OCI-LY1 (cell line): ENCODE data around the gene PER1.

ENCODE experiments used
- H2AFZ ChIP-seq: fragments of 200-600 bp; sonication (generic), shearing (Covaris generic); 2 replicates; pipeline ENCODE4 v1.6.0; 2014; ENCODE audit warnings: antibody characterized with exemption, mild to moderate bottlenecking, low read length
- H3F3A ChIP-seq: fragments of 200-600 bp; sonication (generic), shearing (Covaris generic); 2 replicates; pipeline ENCODE4 v1.6.0; 2014; ENCODE audit warnings: mild to moderate bottlenecking, antibody characterized with exemption, low read length, moderate library complexity; ENCODE audit not compliant: insufficient read depth
- H3K27ac ChIP-seq: fragments of 200-600 bp; sonication (generic); 2 replicates; pipeline ENCODE4 v1.5.1; 2014; ENCODE audit warnings: low read length, mixed run types, mild to moderate bottlenecking, low read depth; ENCODE audit not compliant: poor library complexity, severe bottlenecking
- H3K27me3 ChIP-seq: fragments of 200-600 bp; sonication (generic); 2 replicates; pipeline ENCODE4 v1.6.0; 2014; ENCODE audit warnings: antibody characterized with exemption, mild to moderate bottlenecking, low read length, moderate library complexity; ENCODE audit not compliant: insufficient read depth
- H3K36me3 ChIP-seq: fragments of 200-600 bp; sonication (generic); 2 replicates; pipeline ENCODE4 v1.6.1; 2014; ENCODE audit warnings: mild to moderate bottlenecking, antibody characterized with exemption, low read length, moderate library complexity, mixed read lengths; ENCODE audit not compliant: insufficient read depth
- H3K4me1 ChIP-seq: fragments of 200-600 bp; sonication (generic); 2 replicates; pipeline ENCODE4 v1.5.1; 2014; ENCODE audit warnings: mild to moderate bottlenecking, low read length, moderate library complexity; ENCODE audit not compliant: insufficient read depth, severe bottlenecking
- H3K4me2 ChIP-seq: fragments of 200-600 bp; sonication (generic), shearing (Covaris generic); 2 replicates; pipeline ENCODE4 v1.6.1; 2014; ENCODE audit warnings: low read length
- H3K4me3 ChIP-seq: fragments of 200-600 bp; sonication (generic); 2 replicates; pipeline ENCODE4 v1.5.1; 2014; ENCODE audit warnings: low read length, low read depth, mild to moderate bottlenecking, mixed read lengths; ENCODE audit not compliant: poor library complexity, severe bottlenecking
- H3K79me2 ChIP-seq: fragments of 200-600 bp; shearing (Covaris generic); 2 replicates; pipeline ENCODE4 v1.6.1; 2016; ENCODE audit warnings: mixed run types, low read length, mixed read lengths; ENCODE audit not compliant: insufficient read depth
- H3K9ac ChIP-seq: fragments of 200-600 bp; sonication (generic), shearing (Covaris generic); 2 replicates; pipeline ENCODE4 v1.6.1; 2014; ENCODE audit warnings: mild to moderate bottlenecking, low read length, mixed read lengths
- H3K9me2 ChIP-seq: fragments of 200-600 bp; sonication (generic), shearing (Covaris generic); 2 replicates; pipeline ENCODE4 v1.6.1; 2014; ENCODE audit warnings: low read depth, mild to moderate bottlenecking, low read length, mixed read lengths
- H3K9me3 ChIP-seq: fragments of 200-600 bp; shearing (Covaris generic); 2 replicates; pipeline ENCODE4 v1.6.1; 2014; ENCODE audit warnings: low read length, mixed read lengths
- H4K20me1 ChIP-seq: fragments of 200-600 bp; sonication (generic), shearing (Covaris generic); 2 replicates; pipeline ENCODE4 v1.6.0; 2016; ENCODE audit warnings: mild to moderate bottlenecking, low read length; ENCODE audit not compliant: insufficient read depth
- EZH2 ChIP-seq: fragments of 200-600 bp; sonication (generic), shearing (Covaris generic); IDR thresholded peaks from 2 replicates; pipeline ENCODE4 v1.8.0; 2017; ENCODE audit warnings: borderline replicate concordance, mixed run types, mild to moderate bottlenecking, antibody characterized with exemption, low read length, moderate library complexity, mixed read lengths
- TF ChIP-seq, protein P1 (sequence below): fragments of 200-600 bp; sonication (generic), shearing (Covaris generic); IDR thresholded peaks from 2 replicates; pipeline ENCODE4 v1.5.1; 2017; ENCODE audit warnings: mild to moderate bottlenecking, antibody characterized with exemption, low read length, moderate library complexity, mixed read lengths

Gene PER1

DNA sequence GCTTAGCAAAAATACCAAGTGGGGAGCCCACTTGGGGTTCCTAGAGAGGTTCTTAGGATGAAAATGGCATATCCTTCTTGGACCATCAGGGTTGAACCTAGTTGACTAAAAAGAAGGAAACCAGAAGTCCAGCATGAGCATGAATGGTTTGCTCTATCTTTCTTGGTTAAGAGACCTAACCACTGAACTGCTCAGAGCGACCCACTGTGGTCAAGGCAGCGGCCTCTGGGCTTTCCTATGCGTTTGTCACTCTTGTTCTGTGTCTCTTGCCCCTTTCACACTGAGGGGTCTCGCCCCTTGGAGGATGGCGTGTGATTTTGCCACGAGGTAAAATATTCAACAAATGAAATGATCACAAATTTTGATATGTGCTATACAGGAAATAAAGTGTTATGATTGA, 38.3 kb upstream of the PER1 start:
- Histone ChIP-seq H3K9me3 (no peaks in the 10 kb centered on the region), H3K36me3 (no peaks in the 10 kb centered on the region), H3K9me2 (no peaks in the 10 kb centered on the region), H3K27me3 (no peaks in the 10 kb centered on the region), H4K20me1 (no peaks in the 10 kb centered on the region), H3K4me2 (peak overlapping the region; percentile 68), H3F3A (peaks cover 13% of the 10 kb centered on the region; the same call in 1 of the 2 replicates), H3K4me3 (peak overlapping the region; percentile 80), H3K9ac (peak overlapping the region; percentile 36; the same call in 1 of the 2 replicates), H2AFZ (no peak overlapping the region), H3K79me2 (no peaks in the 10 kb centered on the region), H3K4me1 (peaks cover 43% of the 10 kb centered on the region), H3K27ac (peak overlapping the region; percentile 82)
- TF ChIP-seq EZH2 = no peak
- TF ChIP-seq, protein P1, sequence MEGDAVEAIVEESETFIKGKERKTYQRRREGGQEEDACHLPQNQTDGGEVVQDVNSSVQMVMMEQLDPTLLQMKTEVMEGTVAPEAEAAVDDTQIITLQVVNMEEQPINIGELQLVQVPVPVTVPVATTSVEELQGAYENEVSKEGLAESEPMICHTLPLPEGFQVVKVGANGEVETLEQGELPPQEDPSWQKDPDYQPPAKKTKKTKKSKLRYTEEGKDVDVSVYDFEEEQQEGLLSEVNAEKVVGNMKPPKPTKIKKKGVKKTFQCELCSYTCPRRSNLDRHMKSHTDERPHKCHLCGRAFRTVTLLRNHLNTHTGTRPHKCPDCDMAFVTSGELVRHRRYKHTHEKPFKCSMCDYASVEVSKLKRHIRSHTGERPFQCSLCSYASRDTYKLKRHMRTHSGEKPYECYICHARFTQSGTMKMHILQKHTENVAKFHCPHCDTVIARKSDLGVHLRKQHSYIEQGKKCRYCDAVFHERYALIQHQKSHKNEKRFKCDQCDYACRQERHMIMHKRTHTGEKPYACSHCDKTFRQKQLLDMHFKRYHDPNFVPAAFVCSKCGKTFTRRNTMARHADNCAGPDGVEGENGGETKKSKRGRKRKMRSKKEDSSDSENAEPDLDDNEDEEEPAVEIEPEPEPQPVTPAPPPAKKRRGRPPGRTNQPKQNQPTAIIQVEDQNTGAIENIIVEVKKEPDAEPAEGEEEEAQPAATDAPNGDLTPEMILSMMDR = no peak; the same call in 1 of the 2 replicates

DNA sequence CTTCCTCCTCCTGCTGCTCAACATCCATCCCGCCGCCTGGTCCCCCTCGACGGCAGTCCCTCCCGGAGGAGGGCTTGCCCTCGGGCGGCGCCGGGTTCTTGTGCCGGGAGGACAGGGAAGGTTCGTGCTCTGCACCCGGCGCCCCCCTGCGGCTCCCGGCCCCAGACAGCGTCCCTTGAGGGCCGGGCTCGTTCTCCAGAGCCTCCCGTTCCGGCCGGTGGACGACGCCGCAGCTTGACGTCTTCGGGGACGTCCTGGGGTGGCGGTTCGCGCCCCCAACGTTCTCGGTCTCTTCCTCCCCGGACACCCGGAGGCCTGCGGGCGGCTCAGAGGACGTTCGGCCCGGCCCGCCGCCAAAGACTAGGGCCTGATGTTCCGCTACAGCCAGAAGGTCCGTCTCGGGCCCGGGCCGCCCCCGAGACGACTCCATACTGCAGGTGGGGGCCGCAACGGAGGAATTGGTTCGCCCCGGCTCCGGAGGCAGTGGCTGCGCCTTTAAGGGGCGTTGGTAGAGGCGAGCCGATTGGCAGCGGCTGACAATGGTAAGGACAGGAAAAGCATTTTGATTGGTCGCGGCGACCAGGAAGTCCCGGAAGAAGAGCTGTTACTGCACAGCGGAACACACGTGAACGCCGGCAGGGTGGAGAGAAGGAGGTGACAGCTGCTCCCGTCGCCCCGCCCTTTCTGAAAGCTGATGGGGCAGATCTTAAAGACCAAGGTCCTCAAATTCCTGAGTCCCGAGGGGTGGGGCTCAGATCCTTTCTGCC, 37.7 kb upstream of the PER1 start, which contains the start of gene BORCS6:
Gene BORCS6 (minus strand): TSS at position 470 of the 767 bp plus-strand sequence. CDS start 40 bp downstream, at position 430.
- Histone ChIP-seq H2AFZ (no peak within 1 kb of the TSS), H3K4me1 (peaks cover 43% of the 10 kb centered on the region), H4K20me1 (no peaks in the 10 kb centered on the region), H3F3A (peaks cover 13% of the 10 kb centered on the region; the same call in 1 of the 2 replicates), H3K4me2 (peak within 1 kb of the TSS; percentile 96), H3K9ac (peak within 1 kb of the TSS; percentile 78), H3K9me3 (no peaks in the 10 kb centered on the region), H3K9me2 (no peaks in the 10 kb centered on the region), H3K79me2 (no peaks in the 10 kb centered on the region), H3K36me3 (no peaks in the 10 kb centered on the region), H3K27me3 (no peaks in the 10 kb centered on the region), H3K4me3 (peak within 1 kb of the TSS; percentile 80), H3K27ac (peak within 1 kb of the TSS; percentile 82)
- TF ChIP-seq, protein P1 = peak; percentile 21; the same call in 1 of the 2 replicates
- TF ChIP-seq EZH2 = no peak

DNA sequence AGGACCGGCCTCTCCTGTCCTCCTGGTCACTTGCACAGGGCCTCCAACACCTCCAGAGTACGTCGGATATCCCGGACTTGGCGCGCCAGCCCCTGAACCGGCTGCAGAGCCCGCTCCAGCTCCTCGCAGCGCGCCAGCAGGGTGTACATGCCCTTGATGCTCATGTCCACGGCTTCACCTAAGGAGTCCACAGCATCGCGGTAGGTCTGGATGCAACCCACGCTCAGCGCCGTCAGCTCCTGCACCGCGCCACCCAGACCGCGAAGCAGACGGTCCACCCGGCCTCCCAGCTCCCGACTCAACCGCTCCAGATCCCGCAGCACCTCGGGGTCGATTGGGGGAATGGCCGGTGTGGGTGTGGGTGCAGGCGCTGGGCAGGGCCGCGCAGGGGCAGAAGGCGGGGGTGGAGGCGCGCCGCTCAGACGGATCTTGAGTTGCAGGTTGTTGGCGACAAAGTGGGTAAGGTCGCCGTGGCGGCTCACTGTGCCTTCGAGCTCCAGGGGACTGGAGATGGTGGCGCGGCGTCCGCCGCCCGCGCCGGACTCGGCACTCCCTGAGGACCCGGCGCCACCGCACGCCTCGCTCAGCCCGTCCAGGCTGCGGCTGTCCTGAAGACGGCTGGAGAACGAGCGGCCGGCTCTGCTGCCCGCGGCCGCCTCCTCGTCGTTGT, 37.0 kb upstream of the PER1 start:
- Histone ChIP-seq H3K27me3 (no peaks in the 10 kb centered on the region), H3K9ac (peak overlapping the region; percentile 78), H3F3A (peaks cover 13% of the 10 kb centered on the region; the same call in 1 of the 2 replicates), H3K27ac (peak overlapping the region; percentile 94), H3K4me3 (peak overlapping the region; percentile 80), H3K79me2 (no peaks in the 10 kb centered on the region), H3K36me3 (no peaks in the 10 kb centered on the region), H3K9me2 (no peaks in the 10 kb centered on the region), H2AFZ (no peak overlapping the region), H3K9me3 (no peaks in the 10 kb centered on the region), H4K20me1 (no peaks in the 10 kb centered on the region), H3K4me2 (peak overlapping the region; percentile 96), H3K4me1 (peaks cover 43% of the 10 kb centered on the region)
- no peak for TF ChIP-seq EZH2
- TF ChIP-seq, protein P1 = no peak
